Coronary artery (tissue), 2 donors: ENCODE data around the gene CREG2.
A peak's percentile ranks its signal among the peaks of the same experiment; 100 is the strongest.

Experiments used
- DNase-seq: peaks from one replicate; pipeline ENCODE4 v3.0.0-alpha.2; 2017; ENCODE audit warnings: low spot score
- H3K27ac ChIP-seq, 2 donors: fragments of 200-600 bp; sonication (generic); one replicate each; pipeline ENCODE4 v1.5.1; 2016 to 2019
- H3K4me3 ChIP-seq: fragments of 200-600 bp; sonication (generic); 2 replicates; pipeline ENCODE4 v1.5.1; 2016; ENCODE audit warnings: mild to moderate bottlenecking, moderate library complexity
- CTCF ChIP-seq: fragments of 200-600 bp; sonication (generic); IDR thresholded peaks from one replicate; pipeline ENCODE4 v1.5.1; 2019; ENCODE audit warnings: antibody characterized with exemption

The CREG2 gene

DNA sequence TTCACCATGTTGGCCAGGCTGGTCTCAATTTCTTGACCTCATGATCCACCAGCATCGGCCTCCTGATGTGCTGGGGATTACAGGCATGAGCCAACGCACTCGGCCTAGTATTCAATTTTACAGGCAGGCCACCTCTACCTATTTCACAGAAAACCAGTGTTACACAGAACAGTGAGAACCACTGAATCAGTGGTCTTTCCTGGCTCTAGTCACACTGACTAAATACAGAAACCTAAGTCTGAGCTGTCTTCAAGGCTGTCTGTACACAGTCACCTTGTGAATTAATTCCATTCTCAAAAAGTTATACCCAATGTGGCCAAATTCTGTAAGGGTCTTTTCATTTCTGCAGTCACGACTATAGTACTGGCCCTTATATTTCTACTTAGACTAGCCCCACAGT, 82.3 kb downstream of the CREG2 start:
- no peak for TF ChIP-seq CTCF
- H3K4me3 ChIP-seq: peak overlapping the region; percentile 97
- no peak overlapping the region for H3K27ac ChIP-seq
- no peak for DNase-seq

DNA sequence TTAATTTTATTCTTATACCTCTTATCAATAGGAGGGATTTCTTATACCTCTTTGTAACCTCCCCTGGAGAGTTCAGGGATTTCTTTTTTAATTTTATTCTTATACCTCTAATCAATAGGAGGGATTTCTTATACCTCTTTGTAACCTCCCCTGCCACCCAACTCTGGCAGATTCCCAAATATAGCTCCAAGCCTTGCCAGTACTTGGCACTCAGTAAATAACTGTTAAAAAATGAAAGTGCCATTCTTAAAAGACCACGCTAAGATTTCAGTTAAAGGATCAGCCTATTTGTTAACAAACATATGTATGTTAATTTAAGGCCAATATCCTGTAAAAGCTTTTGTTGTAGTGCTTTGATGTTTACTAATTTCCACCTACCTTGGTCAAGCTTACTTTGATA, 83.6 kb downstream of the CREG2 start:
- Histone ChIP-seq H3K27ac (no peak overlapping the region), H3K4me3 (no peak overlapping the region)
- no peak for DNase-seq
- no peak for TF ChIP-seq CTCF

DNA sequence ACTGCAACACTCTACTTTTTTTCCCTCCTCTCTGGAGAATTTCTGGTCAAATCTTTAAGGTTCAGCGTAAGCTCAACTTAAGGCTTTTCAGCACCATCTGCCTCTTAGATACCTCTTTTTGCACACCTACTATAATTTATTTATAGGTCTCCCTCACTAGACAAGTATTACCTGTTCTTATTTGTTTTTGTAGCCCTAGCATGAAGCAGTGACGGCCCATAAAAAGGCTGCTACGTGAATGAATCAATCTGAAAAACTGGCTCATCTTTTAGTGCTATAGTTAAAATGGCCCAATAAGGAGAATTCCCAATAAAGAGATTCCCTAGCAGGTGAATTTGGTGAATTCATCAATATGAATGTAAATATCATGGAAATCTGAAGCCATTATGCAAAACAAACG, 85.3 kb downstream of the CREG2 start:
- no peak for DNase-seq

DNA sequence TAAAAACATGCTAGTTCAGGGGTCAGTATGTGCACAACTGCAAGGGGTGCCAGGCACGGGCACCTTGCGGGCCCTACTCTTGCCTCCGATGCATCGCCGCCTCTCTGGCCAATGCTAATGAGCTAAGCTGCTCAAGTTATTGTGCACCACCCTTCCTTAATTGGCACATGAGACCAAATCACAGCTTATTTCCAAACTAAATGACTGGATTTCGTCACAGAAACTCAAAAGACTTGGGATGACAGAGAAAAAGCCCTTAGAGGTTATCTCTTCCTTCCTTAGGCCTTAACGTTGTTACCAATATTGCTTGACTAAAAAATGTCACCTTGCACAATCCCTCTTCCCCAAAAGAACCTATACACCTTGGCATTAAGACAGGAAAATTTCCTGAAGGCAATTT, 86.5 kb downstream of the CREG2 start:
- DNase-seq: no peak
- Histone ChIP-seq H3K27ac (no peak overlapping the region), H3K4me3 (no peak overlapping the region)
- no peak for TF ChIP-seq CTCF

More for the DNA sequence above, 85.3 kb downstream of the CREG2 start:
- Histone ChIP-seq H3K27ac (no peak overlapping the region), H3K4me3 (no peak overlapping the region)
- TF ChIP-seq CTCF: no peak

- no peak for DNase-seq
- no peak overlapping the region for H3K27ac ChIP-seq
- no peak overlapping the region for H3K4me3 ChIP-seq
- no peak for TF ChIP-seq CTCF
These were observed 87.1 kb downstream of the CREG2 start for GRCh38 chr2:101300164-101300563.

DNA sequence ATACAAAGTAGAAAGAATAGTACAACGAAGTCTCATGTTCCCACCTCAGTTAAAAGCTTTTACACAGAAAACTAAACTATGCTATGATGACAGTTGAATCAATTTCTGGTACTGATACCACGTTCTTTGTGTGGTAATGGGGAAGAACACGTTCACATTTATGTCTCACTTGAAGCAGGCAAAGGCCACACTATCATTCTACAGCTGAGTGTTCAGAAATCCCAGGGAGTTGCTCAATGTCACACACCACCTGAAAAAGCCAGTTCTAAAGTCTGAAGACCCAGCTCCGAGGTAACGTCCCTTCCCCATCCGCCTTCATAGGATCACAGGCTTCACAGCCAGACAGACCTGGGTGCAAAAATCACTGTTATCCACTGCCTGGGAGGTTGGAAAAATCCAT, 87.7 kb downstream of the CREG2 start:
- no peak overlapping the region for H3K27ac ChIP-seq
- TF ChIP-seq CTCF: no peak
- no peak overlapping the region for H3K4me3 ChIP-seq
- DNase-seq: no peak

DNA sequence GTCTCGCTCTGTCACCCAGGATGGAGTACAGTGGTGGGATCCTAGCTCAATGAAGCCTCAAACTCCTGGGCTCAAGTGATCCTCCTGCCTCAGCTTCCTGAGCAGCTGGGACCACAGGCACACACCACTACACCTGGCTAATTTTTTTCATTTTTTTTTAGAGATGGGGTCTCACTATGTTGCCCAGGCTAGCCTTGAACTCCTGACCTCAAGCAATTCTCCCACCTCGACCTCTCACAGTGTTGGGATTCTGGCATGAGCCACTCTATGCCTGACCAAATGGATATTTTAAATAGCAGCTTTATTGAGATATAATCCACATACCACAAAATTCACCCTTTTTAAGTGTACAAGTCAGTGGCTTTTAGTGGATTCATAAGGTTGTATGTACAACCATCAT, 89.9 kb downstream of the CREG2 start:
- TF ChIP-seq CTCF: no peak
- H3K4me3 ChIP-seq: no peak overlapping the region

More for the DNA sequence above, 89.9 kb downstream of the CREG2 start:
- DNase-seq: no peak
- H3K27ac ChIP-seq: no peak overlapping the region
